ENCODE data around the gene PTPRN. TPM values are rescaled to one million over a fixed set of nuclear protein-coding genes. Genes with fewer than 3 reads are reported as not detected.
"Not testable (repeated sequence)": the region's sequence is repeated elsewhere in the genome, so short reads cannot be mapped to it uniquely, and the experiment has no call there.

The PTPRN gene
- total RNA-seq, 1 donor from 2014 or later = not detected

GRCh38 chr2:219289537-219290361 is 19.5 kb downstream of the PTPRN start:
- H3K9me3 ChIP-seq (ENCODE audit: control insufficient read depth in 3 of 3, low read length in 3 of 3) = no peaks in the 10 kb centered on the region
- H3K36me3 ChIP-seq (ENCODE audit: control insufficient read depth in 3 of 3, insufficient read depth in 3 of 3, low read length in 3 of 3) = peaks cover 11 to 16% (median 15%) of the 10 kb centered on the region in 3 donors
- H3K27me3 ChIP-seq (ENCODE audit: control insufficient read depth in 3 of 3, insufficient read depth in 3 of 3, low read length in 3 of 3) = no peaks in the 10 kb centered on the region
- H3K4me1 ChIP-seq (ENCODE audit: control insufficient read depth in 3 of 3, insufficient read depth in 3 of 3, low read length in 3 of 3) = peaks cover 8 to 25% (median 15%) of the 10 kb centered on the region in 3 donors
- H3K9ac ChIP-seq (ENCODE audit: low read depth in 1 of 3, low read length in 3 of 3) = no peak overlapping the region
- H3K4me3 ChIP-seq (ENCODE audit: low read length in 3 of 3) = no peak overlapping the region
- H3K27ac ChIP-seq (ENCODE audit: low read depth, low read length) = no peak overlapping the region

- Histone ChIP-seq H3K9me3 (ENCODE audit: control insufficient read depth in 3 of 3, low read length in 3 of 3) (no peaks in the 10 kb centered on the region), H3K36me3 (ENCODE audit: control insufficient read depth in 3 of 3, insufficient read depth in 3 of 3, low read length in 3 of 3) (peaks cover 17 to 21% (median 21%) of the 10 kb centered on the region in 3 donors), H3K4me1 (ENCODE audit: control insufficient read depth in 3 of 3, insufficient read depth in 3 of 3, low read length in 3 of 3) (peaks cover 5 to 20% (median 11%) of the 10 kb centered on the region in 3 donors), H3K4me3 (ENCODE audit: low read length in 3 of 3) (no peak overlapping the region), H3K27ac (ENCODE audit: low read depth, low read length) (no peak overlapping the region), H3K27me3 (ENCODE audit: control insufficient read depth in 3 of 3, insufficient read depth in 3 of 3, low read length in 3 of 3) (no peaks in the 10 kb centered on the region), H3K9ac (ENCODE audit: low read depth in 1 of 3, low read length in 3 of 3) (no peak overlapping the region)
Observed at GRCh38 chr2:219289195-219289536, 20.0 kb downstream of the PTPRN start.

- H3K9ac ChIP-seq (ENCODE audit: low read depth in 1 of 3, low read length in 3 of 3) = no peak overlapping the region
- peaks cover 2 to 16% (median 10%) of the 10 kb centered on the region in 3 donors for H3K4me1 ChIP-seq (ENCODE audit: control insufficient read depth in 3 of 3, insufficient read depth in 3 of 3, low read length in 3 of 3)
- H3K36me3 ChIP-seq (ENCODE audit: control insufficient read depth in 3 of 3, insufficient read depth in 3 of 3, low read length in 3 of 3) = peaks cover 31 to 35% (median 34%) of the 10 kb centered on the region in 3 donors
- no peaks in the 10 kb centered on the region for H3K9me3 ChIP-seq (ENCODE audit: control insufficient read depth in 3 of 3, low read length in 3 of 3)
- no peaks in the 10 kb centered on the region for H3K27me3 ChIP-seq (ENCODE audit: control insufficient read depth in 3 of 3, insufficient read depth in 3 of 3, low read length in 3 of 3)
- no peak overlapping the region for H3K27ac ChIP-seq (ENCODE audit: low read depth, low read length)
- H3K4me3 ChIP-seq (ENCODE audit: low read length in 3 of 3) = no peak overlapping the region
Observed at GRCh38 chr2:219287580-219288265, 21.5 kb downstream of the PTPRN start.

GRCh38 chr2:219287116-219287440 is 22.1 kb downstream of the PTPRN start:
- H3K4me3 ChIP-seq (ENCODE audit: low read length in 3 of 3); H3K9me3 ChIP-seq (ENCODE audit: control insufficient read depth in 3 of 3, low read length in 3 of 3); H3K27me3 ChIP-seq (ENCODE audit: control insufficient read depth in 3 of 3, insufficient read depth in 3 of 3, low read length in 3 of 3); H3K9ac ChIP-seq (ENCODE audit: low read depth in 1 of 3, low read length in 3 of 3); H3K27ac ChIP-seq (ENCODE audit: low read depth, low read length): not testable (repeated sequence)
- H3K4me1 ChIP-seq (ENCODE audit: control insufficient read depth in 3 of 3, insufficient read depth in 3 of 3, low read length in 3 of 3) = peaks cover 2 to 16% (median 10%) of the 10 kb centered on the region in 3 donors
- H3K36me3 ChIP-seq (ENCODE audit: control insufficient read depth in 3 of 3, insufficient read depth in 3 of 3, low read length in 3 of 3) = peaks cover 33 to 41% (median 40%) of the 10 kb centered on the region in 3 donors

- Histone ChIP-seq H3K27ac (ENCODE audit: low read depth, low read length) (peak overlapping the region; percentile 51), H3K9me3 (ENCODE audit: control insufficient read depth in 3 of 3, low read length in 3 of 3) (no peaks in the 10 kb centered on the region), H3K4me1 (ENCODE audit: control insufficient read depth in 3 of 3, insufficient read depth in 3 of 3, low read length in 3 of 3) (peaks cover 2 to 18% (median 10%) of the 10 kb centered on the region in 3 donors), H3K9ac (ENCODE audit: low read depth in 1 of 3, low read length in 3 of 3) (peak overlapping the region in 1 of 3 donors; percentile 16), H3K4me3 (ENCODE audit: low read length in 3 of 3) (no peak overlapping the region), H3K27me3 (ENCODE audit: control insufficient read depth in 3 of 3, insufficient read depth in 3 of 3, low read length in 3 of 3) (no peaks in the 10 kb centered on the region), H3K36me3 (ENCODE audit: control insufficient read depth in 3 of 3, insufficient read depth in 3 of 3, low read length in 3 of 3) (peaks cover 38 to 45% (median 45%) of the 10 kb centered on the region in 3 donors)
Observed at GRCh38 chr2:219286436-219287115, 22.6 kb downstream of the PTPRN start.

- Histone ChIP-seq H3K4me1 (ENCODE audit: control insufficient read depth in 3 of 3, insufficient read depth in 3 of 3, low read length in 3 of 3) (peaks cover 3 to 24% (median 10%) of the 10 kb centered on the region in 3 donors), H3K4me3 (ENCODE audit: low read length in 3 of 3) (no peak overlapping the region), H3K27ac (ENCODE audit: low read depth, low read length) (peak overlapping the region; percentile 51), H3K27me3 (ENCODE audit: control insufficient read depth in 3 of 3, insufficient read depth in 3 of 3, low read length in 3 of 3) (no peaks in the 10 kb centered on the region), H3K9ac (ENCODE audit: low read depth in 1 of 3, low read length in 3 of 3) (no peak overlapping the region), H3K9me3 (ENCODE audit: control insufficient read depth in 3 of 3, low read length in 3 of 3) (no peaks in the 10 kb centered on the region), H3K36me3 (ENCODE audit: control insufficient read depth in 3 of 3, insufficient read depth in 3 of 3, low read length in 3 of 3) (peaks cover 44 to 52% (median 51%) of the 10 kb centered on the region in 3 donors)
Observed at GRCh38 chr2:219285894-219286425, 23.2 kb downstream of the PTPRN start.

GRCh38 chr2:219285373-219285735 is 23.8 kb downstream of the PTPRN start:
- Histone ChIP-seq H3K4me1 (ENCODE audit: control insufficient read depth in 3 of 3, insufficient read depth in 3 of 3, low read length in 3 of 3) (peaks cover 8 to 30% (median 14%) of the 10 kb centered on the region in 3 donors), H3K4me3 (ENCODE audit: low read length in 3 of 3) (no peak overlapping the region), H3K9me3 (ENCODE audit: control insufficient read depth in 3 of 3, low read length in 3 of 3) (no peaks in the 10 kb centered on the region), H3K27me3 (ENCODE audit: control insufficient read depth in 3 of 3, insufficient read depth in 3 of 3, low read length in 3 of 3) (no peaks in the 10 kb centered on the region), H3K36me3 (ENCODE audit: control insufficient read depth in 3 of 3, insufficient read depth in 3 of 3, low read length in 3 of 3) (peaks cover 50 to 58% (median 57%) of the 10 kb centered on the region in 3 donors), H3K9ac (ENCODE audit: low read depth in 1 of 3, low read length in 3 of 3) (no peak overlapping the region), H3K27ac (ENCODE audit: low read depth, low read length) (no peak overlapping the region)

- Histone ChIP-seq H3K4me1 (ENCODE audit: control insufficient read depth in 3 of 3, insufficient read depth in 3 of 3, low read length in 3 of 3) (peaks cover 14 to 37% (median 18%) of the 10 kb centered on the region in 3 donors), H3K9ac (ENCODE audit: low read depth in 1 of 3, low read length in 3 of 3) (no peak overlapping the region), H3K36me3 (ENCODE audit: control insufficient read depth in 3 of 3, insufficient read depth in 3 of 3, low read length in 3 of 3) (peaks cover 52 to 59% (median 58%) of the 10 kb centered on the region in 3 donors), H3K27me3 (ENCODE audit: control insufficient read depth in 3 of 3, insufficient read depth in 3 of 3, low read length in 3 of 3) (no peaks in the 10 kb centered on the region), H3K9me3 (ENCODE audit: control insufficient read depth in 3 of 3, low read length in 3 of 3) (no peaks in the 10 kb centered on the region), H3K27ac (ENCODE audit: low read depth, low read length) (no peak overlapping the region), H3K4me3 (ENCODE audit: low read length in 3 of 3) (no peak overlapping the region)
Observed at GRCh38 chr2:219284501-219285372, 24.5 kb downstream of the PTPRN start.

GRCh38 chr2:219282943-219283581 is 26.1 kb downstream of the PTPRN start:
- H3K4me1 ChIP-seq (ENCODE audit: control insufficient read depth in 3 of 3, insufficient read depth in 3 of 3, low read length in 3 of 3) = peaks cover 25 to 48% (median 28%) of the 10 kb centered on the region in 3 donors
- no peaks in the 10 kb centered on the region for H3K27me3 ChIP-seq (ENCODE audit: control insufficient read depth in 3 of 3, insufficient read depth in 3 of 3, low read length in 3 of 3)
- peaks cover 54 to 59% (median 58%) of the 10 kb centered on the region in 3 donors for H3K36me3 ChIP-seq (ENCODE audit: control insufficient read depth in 3 of 3, insufficient read depth in 3 of 3, low read length in 3 of 3)
- no peaks in the 10 kb centered on the region for H3K9me3 ChIP-seq (ENCODE audit: control insufficient read depth in 3 of 3, low read length in 3 of 3)
- no peak overlapping the region for H3K9ac ChIP-seq (ENCODE audit: low read depth in 1 of 3, low read length in 3 of 3)
- no peak overlapping the region for H3K4me3 ChIP-seq (ENCODE audit: low read length in 3 of 3)
- no peak overlapping the region for H3K27ac ChIP-seq (ENCODE audit: low read depth, low read length)

Measured in skeletal muscle tissue (tissue), 4 donors.